HL-60 (cell line): ENCODE data around the gene TAF11L9.
"Not testable (repeated sequence)": the region's sequence is repeated elsewhere in the genome, so short reads cannot be mapped to it uniquely, and the experiment has no call there.

Source experiments
- DNase-seq, 2 experiments: peaks; one replicate each; pipeline ENCODE4 v3.0.0-alpha.2; 2010 to 2020; ENCODE audit warnings: low read depth in 1 of 2, low spot score in 1 of 2
- H3K27ac ChIP-seq: fragments of 250-450 bp; sonication (Bioruptor Pico); replicated peaks from 2 replicates; pipeline ENCODE4 v1.5.1; 2020; ENCODE audit warnings: mild to moderate bottlenecking, moderate library complexity
- H3K27me3 ChIP-seq: fragments of 250-450 bp; sonication (Bioruptor Pico); 2 replicates; pipeline ENCODE4 v1.5.1; 2021; ENCODE audit warnings: mild to moderate bottlenecking, moderate library complexity; ENCODE audit not compliant: insufficient read depth, poor library complexity, severe bottlenecking
- H3K4me3 ChIP-seq: replicated peaks from 2 replicates; pipeline ENCODE4 v1.5.1; 2011; ENCODE audit warnings: mild to moderate bottlenecking, control low read depth, low read length; ENCODE audit not compliant: insufficient read depth

TAF11L9 gene

DNA sequence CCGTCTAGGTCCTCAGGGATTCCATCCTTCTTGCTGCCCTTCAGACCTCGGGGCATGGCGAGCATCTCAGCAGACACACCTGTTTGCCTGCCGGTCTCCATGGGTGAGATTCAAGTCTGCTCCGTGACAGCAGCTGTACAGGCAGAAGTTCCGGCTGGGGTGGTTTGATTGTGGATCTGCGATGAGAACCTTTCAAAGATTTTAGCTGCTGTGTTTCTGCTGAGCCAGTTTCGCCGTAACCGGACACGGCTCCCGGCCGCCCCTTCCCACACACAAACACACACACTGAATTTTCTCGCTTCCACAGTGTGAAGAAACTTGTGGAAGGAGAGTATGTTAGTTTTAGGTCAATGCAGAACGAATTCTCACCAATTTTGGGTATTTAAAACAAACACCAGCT, 3.5 kb upstream of the TAF11L9 start, which contains the start of gene TAF11L10:
Gene TAF11L10 (minus strand): TSS at position 101 of the 400 bp plus-strand sequence.
- H3K4me3 ChIP-seq, DNase-seq, H3K27me3 ChIP-seq, H3K27ac ChIP-seq: not testable (repeated sequence)

GRCh38 chr5:17590860-17591259, 3.3 kb downstream of the TAF11L9 start, which contains the start of gene TAF11L8:
Gene TAF11L8 (minus strand): TSS chr5:17590960.
- H3K27ac ChIP-seq, DNase-seq, H3K4me3 ChIP-seq, H3K27me3 ChIP-seq: not testable (repeated sequence)

DNA sequence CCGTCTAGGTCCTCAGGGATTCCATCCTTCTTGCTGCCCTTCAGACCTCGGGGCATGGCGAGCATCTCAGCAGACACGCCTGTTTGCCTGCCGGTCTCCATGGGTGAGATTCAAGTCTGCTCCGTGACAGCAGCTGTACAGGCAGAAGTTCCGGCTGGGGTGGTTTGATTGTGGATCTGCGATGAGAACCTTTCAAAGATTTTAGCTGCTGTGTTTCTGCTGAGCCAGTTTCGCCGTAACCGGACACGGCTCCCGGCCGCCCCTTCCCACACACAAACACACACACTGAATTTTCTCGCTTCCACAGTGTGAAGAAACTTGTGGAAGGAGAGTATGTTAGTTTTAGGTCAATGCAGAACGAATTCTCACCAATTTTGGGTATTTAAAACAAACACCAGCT, 8.5 kb downstream of the TAF11L9 start, which contains the start of gene TAF11L7:
Gene TAF11L7 (minus strand): TSS at position 101 of the 400 bp plus-strand sequence.
- not testable (repeated sequence) for H3K27me3 ChIP-seq, H3K27ac ChIP-seq, H3K4me3 ChIP-seq, DNase-seq
